Spleen (tissue), 7 donors: ENCODE data around the gene HEATR5B.

Experiments used
- CTCF ChIP-seq, 11 experiments: fragments of 200-600 bp in 7 of 11; fragments of 450-650 bp in 4 of 11; sonication (generic) in 4 of 11; IDR thresholded peaks in 8 of 11; conservative IDR thresholded peaks in 3 of 11; 1 replicate in 7 of 11; 2 replicates in 4 of 11; pipeline versions ENCODE4 v1.4.0 to v1.8.0; 2016 to 2021; ENCODE audit warnings: antibody characterized with exemption in 11 of 11, inconsistent platforms in 4 of 11, mild to moderate bottlenecking in 1 of 11
- POLR2A ChIP-seq, 3 donors: fragments of 450-650 bp; IDR thresholded peaks; one replicate each; pipeline ENCODE4 v1.5.1; 2017; ENCODE audit warnings: antibody characterized with exemption in 3 of 3, mild to moderate bottlenecking in 1 of 3
- donor health status: DM: no; HTN: no; CAD: no; lungs with moderate emphysema.
- donor health status: DM: no; HTN: no; CAD: no.
- donor health status: DM: no; HTN: no; CAD: no.

DNA sequence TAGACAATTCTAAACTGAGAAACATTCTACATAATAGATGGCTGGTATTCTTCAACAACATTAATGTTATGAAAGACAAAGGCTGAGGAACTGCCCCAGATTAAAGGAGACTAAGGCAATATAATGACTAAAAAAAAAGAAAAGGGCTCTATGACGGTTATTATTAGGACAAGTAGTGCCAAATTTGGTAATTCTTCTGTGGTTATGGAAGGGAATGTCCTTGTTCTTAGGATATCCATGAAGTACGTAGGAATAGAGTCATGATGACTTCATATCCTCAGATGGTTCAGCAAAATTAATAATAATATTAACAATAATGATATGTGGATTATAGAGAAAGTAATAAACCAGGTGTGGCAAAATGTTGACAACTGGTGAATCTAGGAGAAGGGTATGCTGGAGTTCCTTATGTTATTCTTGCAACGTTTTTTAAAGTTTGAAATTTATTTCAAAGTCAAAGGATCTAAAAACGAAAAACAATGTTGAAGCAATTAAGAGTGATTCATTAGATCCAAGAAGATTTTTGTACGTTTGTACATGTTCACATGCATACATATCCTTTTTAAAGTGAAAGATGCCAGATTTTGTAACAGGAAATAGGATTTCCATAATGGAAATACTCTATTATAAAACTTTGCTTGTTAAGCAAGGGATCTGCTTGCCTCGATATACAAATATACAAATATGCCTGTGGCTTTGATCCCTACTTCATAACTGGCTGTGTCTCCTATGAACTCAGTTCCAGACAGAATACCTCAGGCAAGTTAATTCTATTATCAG lies 90.1 kb downstream of the HEATR5B start:
- no peak for TF ChIP-seq CTCF (IDR thresholded peaks at IDR 0.05 in 8 of 11, conservative IDR thresholded peaks at IDR 0.05 in 3 of 11)
- no peak for TF ChIP-seq POLR2A (IDR thresholded peaks at IDR 0.05)
